ENCODE measurements around the gene GPR142.

- TF ChIP-seq MAX (IDR thresholded peaks at IDR 0.05) = no peak
- TF ChIP-seq RAD21 (IDR thresholded peaks at IDR 0.05) = no peak
These were observed 13.0 kb downstream of the GPR142 start for GRCh38 chr17:74380086-74380958.

Measured in liver (tissue), 2 donors.